SK-N-SH treated with all-trans-retinoic acid at 6 μM for 48 hours (cell line): ENCODE data around the gene TCF23.

Source experiments
- ATAC-seq: fragments of 200-7000 bp; cut with Tn5 transposase; 3 replicates; pipeline ENCODE4 v1.9.1; 2020; ENCODE audit warnings: mild to moderate bottlenecking, moderate library complexity
- ARNTL ChIP-seq: fragments of 450-650 bp; formaldehyde crosslinking; IDR thresholded peaks from 2 replicates; pipeline ENCODE4 v1.5.0; 2020; ENCODE audit warnings: low read depth, mild to moderate bottlenecking, moderate library complexity, borderline replicate concordance
- BACH2 ChIP-seq: fragments of 250-450 bp; sonication (Bioruptor Pico); IDR thresholded peaks from 2 replicates; pipeline ENCODE4 v1.9.0; 2021; ENCODE audit warnings: mild to moderate bottlenecking, borderline replicate concordance
- CREB5 ChIP-seq: fragments of 250-450 bp; sonication (Bioruptor Pico); IDR thresholded peaks from 2 replicates; pipeline ENCODE4 v1.5.1; 2020; ENCODE audit warnings: low read depth, mild to moderate bottlenecking, moderate library complexity
- CSDC2 ChIP-seq: fragments of 250-450 bp; sonication (Bioruptor Pico); IDR thresholded peaks from 2 replicates; pipeline ENCODE4 v1.5.0; 2020; ENCODE audit warnings: mild to moderate bottlenecking, moderate library complexity
- GLIS3 ChIP-seq: fragments of 250-450 bp; sonication (Bioruptor Pico); IDR thresholded peaks from 2 replicates; pipeline ENCODE4 v1.5.0; 2020; ENCODE audit warnings: mild to moderate bottlenecking, moderate library complexity
- ISL1 ChIP-seq: fragments of 250-450 bp; sonication (Bioruptor Pico); IDR thresholded peaks from 2 replicates; pipeline ENCODE4 v2.1.2; 2022; ENCODE audit warnings: mild to moderate bottlenecking, moderate library complexity
- OSR1 ChIP-seq: fragments of 250-450 bp; sonication (Bioruptor Pico); IDR thresholded peaks from 2 replicates; pipeline ENCODE4 v1.8.0; 2022; ENCODE audit warnings: moderate library complexity, mild to moderate bottlenecking, inconsistent platforms
- PPARA ChIP-seq: fragments of 250-450 bp; sonication (Bioruptor Pico); IDR thresholded peaks from 2 replicates; pipeline ENCODE4 v1.5.0; 2020; ENCODE audit warnings: mild to moderate bottlenecking, borderline replicate concordance
- RARB ChIP-seq: fragments of 250-450 bp; sonication (Bioruptor Pico); IDR thresholded peaks from 2 replicates; pipeline ENCODE4 v1.8.0; 2021; ENCODE audit warnings: mild to moderate bottlenecking, moderate library complexity
- SNAI2 ChIP-seq: fragments of 250-450 bp; sonication (Bioruptor Pico); IDR thresholded peaks from 2 replicates; pipeline ENCODE4 v1.5.0; 2020; ENCODE audit warnings: mild to moderate bottlenecking, moderate library complexity
- TOX ChIP-seq: fragments of 250-450 bp; sonication (Bioruptor Pico); IDR thresholded peaks from 2 replicates; pipeline ENCODE4 v1.8.0; 2021; ENCODE audit warnings: mild to moderate bottlenecking, moderate library complexity, borderline replicate concordance
- TSHZ2 ChIP-seq: fragments of 250-450 bp; sonication (Bioruptor Pico); IDR thresholded peaks from 2 replicates; pipeline ENCODE4 v1.5.0; 2020; ENCODE audit warnings: mild to moderate bottlenecking, moderate library complexity
- ZC3H10 ChIP-seq: fragments of 250-450 bp; sonication (Bioruptor Pico); IDR thresholded peaks from 2 replicates; pipeline ENCODE4 v1.5.1; 2021; ENCODE audit warnings: mild to moderate bottlenecking, moderate library complexity
- ZFP30 ChIP-seq: fragments of 450-650 bp; formaldehyde crosslinking; IDR thresholded peaks from 2 replicates; pipeline ENCODE4 v1.5.0; 2022; ENCODE audit warnings: mild to moderate bottlenecking, moderate library complexity
- ZNF565 ChIP-seq: fragments of 450-650 bp; formaldehyde crosslinking; conservative IDR thresholded peaks from 2 replicates; pipeline ENCODE4 v1.5.0; 2020; ENCODE audit warnings: low read depth, mild to moderate bottlenecking, moderate library complexity
- ZNF70 ChIP-seq: fragments of 450-650 bp; formaldehyde crosslinking; IDR thresholded peaks from 2 replicates; pipeline ENCODE4 v1.5.0; 2020; ENCODE audit warnings: mild to moderate bottlenecking, moderate library complexity
- ZNF8 ChIP-seq: fragments of 450-650 bp; formaldehyde crosslinking; IDR thresholded peaks from 2 replicates; pipeline ENCODE4 v1.5.0; 2020; ENCODE audit warnings: mild to moderate bottlenecking, moderate library complexity
- TF ChIP-seq, protein P1 (sequence below): fragments of 250-450 bp; sonication (Bioruptor Pico); IDR thresholded peaks from 2 replicates; pipeline ENCODE4 v1.5.1; 2021; ENCODE audit warnings: mild to moderate bottlenecking, moderate library complexity
- TF ChIP-seq, protein P2 (sequence below): fragments of 250-450 bp; sonication (Bioruptor Pico); IDR thresholded peaks from 2 replicates; pipeline ENCODE4 v1.8.0; 2021; ENCODE audit warnings: low read depth, mild to moderate bottlenecking, moderate library complexity, borderline replicate concordance
- TF ChIP-seq, protein P3 (sequence below): fragments of 250-450 bp; sonication (Bioruptor Pico); IDR thresholded peaks from 2 replicates; pipeline ENCODE4 v1.8.0; 2020; ENCODE audit warnings: mild to moderate bottlenecking, moderate library complexity, borderline replicate concordance

TCF23 gene

GRCh38 chr2:27185331-27186026 lies 36.7 kb downstream of the TCF23 start:
- peak; percentile 60 for ATAC-seq
- TF ChIP-seq TSHZ2 (CRISPR knock-in tag): no peak
- no peak for TF ChIP-seq OSR1 (CRISPR knock-in tag)
- TF ChIP-seq PPARA (CRISPR knock-in tag): no peak
- no peak for TF ChIP-seq CREB5 (CRISPR knock-in tag)
- no peak for TF ChIP-seq ZNF565 (CRISPR knock-in tag)
- TF ChIP-seq BACH2 (CRISPR knock-in tag): no peak
- no peak for TF ChIP-seq GLIS3
- TF ChIP-seq RARB (CRISPR knock-in tag): no peak
- no peak for TF ChIP-seq ZNF8 (CRISPR knock-in tag)
- TF ChIP-seq, protein P1, sequence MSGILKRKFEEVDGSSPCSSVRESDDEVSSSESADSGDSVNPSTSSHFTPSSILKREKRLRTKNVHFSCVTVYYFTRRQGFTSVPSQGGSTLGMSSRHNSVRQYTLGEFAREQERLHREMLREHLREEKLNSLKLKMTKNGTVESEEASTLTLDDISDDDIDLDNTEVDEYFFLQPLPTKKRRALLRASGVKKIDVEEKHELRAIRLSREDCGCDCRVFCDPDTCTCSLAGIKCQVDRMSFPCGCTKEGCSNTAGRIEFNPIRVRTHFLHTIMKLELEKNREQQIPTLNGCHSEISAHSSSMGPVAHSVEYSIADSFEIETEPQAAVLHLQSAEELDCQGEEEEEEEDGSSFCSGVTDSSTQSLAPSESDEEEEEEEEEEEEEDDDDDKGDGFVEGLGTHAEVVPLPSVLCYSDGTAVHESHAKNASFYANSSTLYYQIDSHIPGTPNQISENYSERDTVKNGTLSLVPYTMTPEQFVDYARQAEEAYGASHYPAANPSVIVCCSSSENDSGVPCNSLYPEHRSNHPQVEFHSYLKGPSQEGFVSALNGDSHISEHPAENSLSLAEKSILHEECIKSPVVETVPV: no peak
- no peak for TF ChIP-seq ARNTL (CRISPR knock-in tag)
- no peak for TF ChIP-seq TOX (CRISPR knock-in tag)
- TF ChIP-seq SNAI2 (CRISPR knock-in tag): no peak

GRCh38 chr2:27186613-27187345 lies 38.0 kb downstream of the TCF23 start:
- TF ChIP-seq PPARA (CRISPR knock-in tag) (no peak), SNAI2 (CRISPR knock-in tag) (no peak), TOX (CRISPR knock-in tag) (no peak), ZFP30 (CRISPR knock-in tag) (no peak), ZC3H10 (CRISPR knock-in tag) (no peak)
- TF ChIP-seq, protein P2, sequence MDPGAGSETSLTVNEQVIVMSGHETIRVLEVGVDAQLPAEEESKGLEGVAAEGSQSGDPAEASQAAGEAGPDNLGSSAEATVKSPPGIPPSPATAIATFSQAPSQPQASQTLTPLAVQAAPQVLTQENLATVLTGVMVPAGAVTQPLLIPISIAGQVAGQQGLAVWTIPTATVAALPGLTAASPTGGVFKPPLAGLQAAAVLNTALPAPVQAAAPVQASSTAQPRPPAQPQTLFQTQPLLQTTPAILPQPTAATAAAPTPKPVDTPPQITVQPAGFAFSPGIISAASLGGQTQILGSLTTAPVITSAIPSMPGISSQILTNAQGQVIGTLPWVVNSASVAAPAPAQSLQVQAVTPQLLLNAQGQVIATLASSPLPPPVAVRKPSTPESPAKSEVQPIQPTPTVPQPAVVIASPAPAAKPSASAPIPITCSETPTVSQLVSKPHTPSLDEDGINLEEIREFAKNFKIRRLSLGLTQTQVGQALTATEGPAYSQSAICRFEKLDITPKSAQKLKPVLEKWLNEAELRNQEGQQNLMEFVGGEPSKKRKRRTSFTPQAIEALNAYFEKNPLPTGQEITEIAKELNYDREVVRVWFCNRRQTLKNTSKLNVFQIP (CRISPR knock-in tag): no peak
- ATAC-seq: no peak

GRCh38 chr2:27189989-27190388 lies 41.2 kb downstream of the TCF23 start:
- TF ChIP-seq OSR1 (CRISPR knock-in tag): no peak
- TF ChIP-seq ZNF70 (CRISPR knock-in tag): no peak
- TF ChIP-seq ZC3H10 (CRISPR knock-in tag): no peak
- TF ChIP-seq PPARA (CRISPR knock-in tag): no peak
- no peak for TF ChIP-seq ZNF8 (CRISPR knock-in tag)
- no peak for TF ChIP-seq ISL1
- TF ChIP-seq ARNTL (CRISPR knock-in tag): no peak
- TF ChIP-seq, protein P3, sequence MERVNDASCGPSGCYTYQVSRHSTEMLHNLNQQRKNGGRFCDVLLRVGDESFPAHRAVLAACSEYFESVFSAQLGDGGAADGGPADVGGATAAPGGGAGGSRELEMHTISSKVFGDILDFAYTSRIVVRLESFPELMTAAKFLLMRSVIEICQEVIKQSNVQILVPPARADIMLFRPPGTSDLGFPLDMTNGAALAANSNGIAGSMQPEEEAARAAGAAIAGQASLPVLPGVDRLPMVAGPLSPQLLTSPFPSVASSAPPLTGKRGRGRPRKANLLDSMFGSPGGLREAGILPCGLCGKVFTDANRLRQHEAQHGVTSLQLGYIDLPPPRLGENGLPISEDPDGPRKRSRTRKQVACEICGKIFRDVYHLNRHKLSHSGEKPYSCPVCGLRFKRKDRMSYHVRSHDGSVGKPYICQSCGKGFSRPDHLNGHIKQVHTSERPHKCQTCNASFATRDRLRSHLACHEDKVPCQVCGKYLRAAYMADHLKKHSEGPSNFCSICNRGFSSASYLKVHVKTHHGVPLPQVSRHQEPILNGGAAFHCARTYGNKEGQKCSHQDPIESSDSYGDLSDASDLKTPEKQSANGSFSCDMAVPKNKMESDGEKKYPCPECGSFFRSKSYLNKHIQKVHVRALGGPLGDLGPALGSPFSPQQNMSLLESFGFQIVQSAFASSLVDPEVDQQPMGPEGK: no peak
- TF ChIP-seq, protein P2 (CRISPR knock-in tag): no peak
- TF ChIP-seq CSDC2 (CRISPR knock-in tag): no peak
- TF ChIP-seq SNAI2 (CRISPR knock-in tag): no peak
- no peak for TF ChIP-seq ZNF565 (CRISPR knock-in tag)
- TF ChIP-seq ZFP30 (CRISPR knock-in tag): no peak
- TF ChIP-seq BACH2 (CRISPR knock-in tag): no peak
- TF ChIP-seq TOX (CRISPR knock-in tag): no peak
- no peak for ATAC-seq
